Right cardiac atrium (tissue), 5 donors: ENCODE results near the gene MICB. TPM values are rescaled to one million over a fixed set of nuclear protein-coding genes. Genes with fewer than 3 reads are reported as not detected.

Source experiments
- ATAC-seq, 2 donors: fragments of 200-7000 bp; cut with Tn5 transposase; one replicate each; pipeline versions ENCODE4 v1.8.0 to v1.9.1; 2020; ENCODE audit warnings: moderate library complexity in 2 of 2, mild to moderate bottlenecking in 1 of 2
- DNase-seq, 3 donors: peaks; one replicate each; pipeline ENCODE4 v3.0.0-alpha.2; 2020
- H3K27ac ChIP-seq: one replicate; pipeline ENCODE4 v1.5.1; 2013; ENCODE audit warnings: mild to moderate bottlenecking, low read length, control low read depth, moderate library complexity
- H3K27me3 ChIP-seq: one replicate; pipeline ENCODE4 v1.6.1; 2013; ENCODE audit not compliant: control insufficient read depth, insufficient read depth
- H3K4me1 ChIP-seq: one replicate; pipeline ENCODE4 v1.6.1; 2013; ENCODE audit warnings: low read length; ENCODE audit not compliant: control insufficient read depth, insufficient read depth
- H3K4me3 ChIP-seq: one replicate; pipeline ENCODE4 v1.5.1; 2013; ENCODE audit warnings: low read length, control low read depth
- H3K9me3 ChIP-seq: one replicate; pipeline ENCODE4 v1.6.1; 2013; ENCODE audit warnings: low read length; ENCODE audit not compliant: control insufficient read depth
- WGBS: extraction: QIAGEN DNeasy Blood & Tissue Kit; methylation state at CpG from one replicate; pipeline ENCODE4 v1.1.7; 2013; 5-methylcytosine and 5-hydroxymethylcytosine counted together
- intact Hi-C, 4 donors: fragments of 100-400 bp; cut with DNase I; formaldehyde crosslinking; loops; one replicate each; pipeline versions ENCODE4 v1.11.0 to v1.14.0; 2022 to 2023
- polyA plus RNA-seq: library from polyadenylated mRNA; stranded (reverse); fragments of 200-250 nt; gene quantifications from one replicate; pipeline ENCODE4 v1.2.3, GENCODE V29; 2013
- total RNA-seq, 4 donors: library from RNA; stranded (reverse); fragmentation: NEBNext Ultra II Directional; extraction: Animal tissue kit (Norgen Biotek cat#: 25700); gene quantifications; one replicate each; pipeline ENCODE4 v1.2.1, GENCODE V29; 2021
- donor health status: healthy with polysubstance abuse.
- donor health status: DM: no; HTN: yes; CAD: no.
- donor health status: DM: no; HTN: no; CAD: no.
- donor health status: DM: no; HTN: yes; CAD: no; lungs with severe emphysema.
- donor health status: DM: yes; HTN: yes; CAD: no.

The MICB gene
- total and polyA plus RNA-seq, 5 donors: 1.2 to 1.8 (median 1.6) TPM

DNA sequence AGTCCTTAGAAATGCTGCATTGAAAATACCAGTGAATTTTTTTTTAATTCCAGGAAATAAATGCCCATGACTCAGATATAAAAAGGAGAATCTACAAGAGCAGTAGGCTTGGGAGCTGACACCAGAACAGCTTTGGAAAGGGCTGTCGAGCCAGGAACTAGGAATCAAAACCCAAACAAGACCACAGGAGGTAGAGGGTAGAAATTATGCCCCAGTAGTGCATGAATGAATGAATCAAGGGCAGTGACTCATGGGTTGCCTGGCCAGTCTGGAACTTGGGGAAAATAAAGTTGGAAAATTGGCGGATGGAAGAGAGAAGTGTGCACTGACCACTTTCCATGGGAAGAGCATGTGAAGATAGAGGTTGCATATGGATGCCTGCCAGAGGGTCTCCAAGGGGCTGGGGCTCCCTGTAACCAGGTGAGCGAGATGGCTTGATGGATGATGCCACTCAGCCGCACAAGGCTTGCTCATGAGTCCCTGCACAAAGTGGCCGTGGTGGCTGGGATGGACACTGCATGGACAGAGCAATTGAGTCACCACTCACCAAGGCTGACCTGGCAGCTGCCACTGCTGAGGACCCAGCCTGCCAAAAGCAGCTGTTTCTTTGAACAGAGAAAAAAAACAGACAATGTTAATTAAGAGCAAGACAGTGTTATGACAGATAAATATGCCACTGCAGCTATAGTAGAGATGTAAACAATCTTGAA, 15.7 kb downstream of the MICB start:
- intact Hi-C loops: no loop called here
- WGBS: 68% methylated on average over 5 of the region's 5 CpGs

DNA sequence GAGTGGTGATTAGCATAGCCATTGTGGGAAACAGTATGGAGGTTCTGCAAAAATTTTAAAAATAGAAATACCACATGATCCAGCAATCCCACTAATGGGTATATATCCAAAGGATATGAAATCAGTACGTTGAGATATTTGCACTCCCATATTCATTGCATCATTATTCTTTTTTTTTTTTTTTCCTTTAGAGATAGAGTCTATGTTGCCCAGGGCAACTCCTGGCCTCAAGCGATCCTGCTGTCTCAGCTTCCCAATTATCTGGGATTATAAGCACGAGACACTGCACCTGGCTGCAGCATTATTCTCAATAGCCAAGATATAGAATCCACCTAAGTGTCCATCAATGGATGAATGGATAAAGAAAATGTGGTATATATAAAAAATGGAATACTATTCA, 23.9 kb downstream of the MICB start:
- Histone ChIP-seq H3K27ac (no peak overlapping the region), H3K4me3 (no peak overlapping the region), H3K27me3 (no peaks in the 10 kb centered on the region), H3K4me1 (no peaks in the 10 kb centered on the region), H3K9me3 (no peaks in the 10 kb centered on the region)
- DNase-seq (no peak), ATAC-seq (no peak)
- intact Hi-C loops: no loop called here
- WGBS: 78% methylated on average over 3 of the region's 3 CpGs

More for the DNA sequence above, 15.7 kb downstream of the MICB start:
- H3K9me3 ChIP-seq: no peaks in the 10 kb centered on the region
- H3K4me1 ChIP-seq: no peaks in the 10 kb centered on the region
- no peak for DNase-seq
- no peak overlapping the region for H3K4me3 ChIP-seq
- no peaks in the 10 kb centered on the region for H3K27me3 ChIP-seq
- ATAC-seq: no peak
- no peak overlapping the region for H3K27ac ChIP-seq

DNA sequence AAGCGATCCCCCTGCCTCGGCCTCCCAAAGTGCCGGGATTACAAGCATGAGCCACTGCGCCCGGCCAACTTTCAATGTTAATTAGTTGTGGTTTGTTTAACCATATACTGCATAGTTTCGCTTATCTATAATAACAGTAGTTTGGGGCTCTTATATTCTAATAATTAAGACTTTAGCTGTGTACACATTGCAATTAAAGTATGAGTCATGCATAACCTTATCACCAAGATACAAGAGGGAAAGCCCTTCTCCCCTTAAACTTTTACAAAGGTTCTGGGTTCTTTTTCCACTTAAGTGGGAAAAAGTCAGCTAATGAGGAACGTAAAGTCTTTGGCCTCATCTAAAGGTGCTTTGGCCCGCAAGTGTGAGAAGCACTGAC, 27.6 kb downstream of the MICB start:
- Histone ChIP-seq H3K27ac (no peak overlapping the region), H3K4me1 (no peaks in the 10 kb centered on the region)

GRCh38 chr6:31525932-31526591, 28.1 kb downstream of the MICB start:
- no peak overlapping the region for H3K4me3 ChIP-seq
- no peaks in the 10 kb centered on the region for H3K4me1 ChIP-seq
- no peak overlapping the region for H3K27ac ChIP-seq
- no peaks in the 10 kb centered on the region for H3K9me3 ChIP-seq
- no peaks in the 10 kb centered on the region for H3K27me3 ChIP-seq
- DNase-seq (no peak), ATAC-seq (peak; percentile 9 to 56)
- 55% methylated on average over 4 of the region's 4 CpGs for WGBS
- intact Hi-C loops: no loop called here

More for the DNA sequence above, 27.6 kb downstream of the MICB start:
- no peaks in the 10 kb centered on the region for H3K27me3 ChIP-seq
- no peaks in the 10 kb centered on the region for H3K9me3 ChIP-seq
- intact Hi-C loops: no loop called here
- no peak overlapping the region for H3K4me3 ChIP-seq
- DNase-seq (no peak), ATAC-seq (no peak)
- 72% methylated on average over 8 of the region's 8 CpGs for WGBS

- WGBS: 82% methylated on average over 4 of the region's 4 CpGs
- intact Hi-C loops: no loop called here
These were observed 30.4 kb downstream of the MICB start for GRCh38 chr6:31528307-31528777.

DNA sequence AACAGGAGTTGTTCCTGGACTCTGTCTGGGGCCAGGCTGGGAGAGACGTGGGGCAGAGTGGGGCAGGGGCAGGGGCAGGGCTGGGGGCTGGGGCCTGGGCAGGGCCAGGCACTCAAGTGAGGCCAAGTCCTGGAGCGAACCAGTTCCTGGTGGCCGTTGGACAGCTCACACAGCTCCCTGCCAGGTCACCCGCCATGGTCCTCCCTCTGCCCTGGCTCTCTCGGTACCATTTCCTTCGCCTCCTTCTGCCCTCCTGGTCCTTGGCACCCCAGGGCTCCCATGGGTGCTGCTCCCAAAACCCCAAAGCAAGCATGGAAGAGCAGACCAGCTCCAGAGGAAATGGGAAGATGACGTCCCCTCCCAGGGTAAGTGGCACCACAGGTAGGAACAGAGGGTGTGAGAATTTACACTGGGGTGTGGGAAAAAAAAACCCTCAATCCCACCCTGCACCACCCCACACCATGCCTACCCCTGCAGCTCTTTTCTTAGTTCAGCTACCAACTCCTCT, 30.9 kb downstream of the MICB start, which contains the start of gene MCCD1:
Gene MCCD1, plus strand, starts transcription at position 142 of the 508 bp plus-strand sequence. Its CDS starts 53 bp downstream, at position 195.
- intact Hi-C loops: no loop called here
- no peaks in the 10 kb centered on the region for H3K4me1 ChIP-seq
- ATAC-seq (peak; percentile 46 to 49), DNase-seq (no peak)
- H3K9me3 ChIP-seq: no peaks in the 10 kb centered on the region
- no peaks in the 10 kb centered on the region for H3K27me3 ChIP-seq
- WGBS: 60% methylated on average over 7 of the region's 7 CpGs
- H3K4me3 ChIP-seq: no peak within 1 kb of the TSS
- no peak within 1 kb of the TSS for H3K27ac ChIP-seq

More at GRCh38 chr6:31528307-31528777, 30.4 kb downstream of the MICB start:
- ATAC-seq (no peak), DNase-seq (no peak)
- H3K27ac ChIP-seq: no peak overlapping the region
- H3K27me3 ChIP-seq: no peaks in the 10 kb centered on the region
- no peak overlapping the region for H3K4me3 ChIP-seq
- H3K9me3 ChIP-seq: no peaks in the 10 kb centered on the region
- H3K4me1 ChIP-seq: no peaks in the 10 kb centered on the region

- Histone ChIP-seq H3K27ac (no peak overlapping the region), H3K4me1 (no peaks in the 10 kb centered on the region), H3K9me3 (no peaks in the 10 kb centered on the region), H3K4me3 (no peak overlapping the region), H3K27me3 (no peaks in the 10 kb centered on the region)
- ATAC-seq (peak; percentile 3 to 17), DNase-seq (no peak)
- intact Hi-C loops: loop anchor here in 1 of 4 donors (5.0 kb wide), 1 partner anchor 37 kb away; no protein-coding TSS in a partner anchor
- WGBS: 48% methylated on average over 12 of the region's 12 CpGs
These were observed 31.6 kb downstream of the MICB start for GRCh38 chr6:31529329-31530150.

- Histone ChIP-seq H3K27me3 (no peaks in the 10 kb centered on the region), H3K27ac (no peak overlapping the region), H3K4me1 (no peaks in the 10 kb centered on the region), H3K9me3 (no peaks in the 10 kb centered on the region), H3K4me3 (no peak overlapping the region)
- 59% methylated on average over 6 of the region's 6 CpGs for WGBS
- intact Hi-C loops: loop anchor here in 1 of 4 donors (5.0 kb wide), 1 partner anchor 38 kb away; no protein-coding TSS in a partner anchor
- DNase-seq (no peak), ATAC-seq (no peak)
These were observed 32.7 kb downstream of the MICB start for GRCh38 chr6:31530659-31531058.

- intact Hi-C loops: loop anchor here in 1 of 4 donors (5.0 kb wide), 1 partner anchor 39 kb away; no protein-coding TSS in a partner anchor
- no peak overlapping the region for H3K27ac ChIP-seq
- DNase-seq: no peak
- no peaks in the 10 kb centered on the region for H3K27me3 ChIP-seq
- H3K4me3 ChIP-seq: no peak overlapping the region
- no peaks in the 10 kb centered on the region for H3K9me3 ChIP-seq
- WGBS: 86% methylated on average over 7 of the region's 7 CpGs
- no peaks in the 10 kb centered on the region for H3K4me1 ChIP-seq
- no peak for ATAC-seq
These were observed 33.2 kb downstream of the MICB start for GRCh38 chr6:31531162-31531561.

GRCh38 chr6:31531771-31532643, 34.1 kb downstream of the MICB start:
- Histone ChIP-seq H3K27me3 (no peaks in the 10 kb centered on the region), H3K27ac (no peak overlapping the region), H3K4me3 (no peak overlapping the region), H3K9me3 (no peaks in the 10 kb centered on the region), H3K4me1 (no peaks in the 10 kb centered on the region)
- intact Hi-C loops: loop anchor here in 1 of 4 donors (5.0 kb wide), 1 partner anchor 40 kb away; no protein-coding TSS in a partner anchor
- no peak for ATAC-seq
- DNase-seq: no peak
- 70% methylated on average over 9 of the region's 9 CpGs for WGBS
